ENCODE data around the gene HPS1.

- TF ChIP-seq CTCF (IDR thresholded peaks at IDR 0.05), result no peak
- no peak for TF ChIP-seq POLR2A (IDR thresholded peaks at IDR 0.05)
Measured at GRCh38 chr10:98456043-98456570, 9.4 kb upstream of the HPS1 start.

Measured in heart left ventricle (tissue), 13 donors.